GM12801 (cell line): ENCODE data around the gene C1orf53.

Experiments used
- TF ChIP-seq, protein P1 (sequence below): IDR thresholded peaks from one replicate; pipeline ENCODE4 v1.5.1; 2011; ENCODE audit warnings: control low read depth; ENCODE audit not compliant: insufficient read length; ENCODE audit errors: extremely low read depth

C1orf53 gene

DNA sequence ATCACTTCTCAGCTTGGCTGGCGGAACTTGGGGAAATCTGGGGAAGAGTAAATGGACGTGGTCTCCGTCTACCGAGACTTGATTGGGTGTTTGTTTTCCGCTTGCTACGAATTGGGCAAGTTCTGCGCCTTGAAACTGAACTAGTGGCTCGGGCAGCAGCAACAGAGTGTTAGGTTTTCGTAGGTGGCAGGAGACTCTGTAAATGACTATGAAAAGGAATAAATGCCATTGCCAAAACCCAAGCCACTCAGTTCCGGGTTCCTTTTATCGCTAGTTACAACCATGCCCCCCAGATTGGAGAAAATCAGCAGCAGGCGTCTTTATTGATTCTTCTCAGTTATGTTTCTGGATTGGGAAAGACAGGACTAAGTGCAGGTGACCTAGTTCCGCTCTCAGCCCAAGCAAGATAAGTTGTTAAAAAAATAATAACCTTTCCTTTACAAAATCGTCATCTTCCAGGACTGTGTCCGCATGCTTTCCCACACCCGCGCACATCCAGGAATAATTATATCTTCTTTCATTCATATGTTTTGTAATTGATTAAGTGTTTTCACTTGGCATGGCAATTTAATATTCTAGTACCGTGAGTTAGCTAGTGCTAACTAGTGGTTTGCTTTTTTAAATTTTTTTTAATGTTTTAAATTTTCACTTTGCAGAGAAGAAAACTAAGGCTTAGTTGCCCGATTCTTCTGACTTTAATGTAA, 18.1 kb downstream of the C1orf53 start:
- TF ChIP-seq, protein P1, sequence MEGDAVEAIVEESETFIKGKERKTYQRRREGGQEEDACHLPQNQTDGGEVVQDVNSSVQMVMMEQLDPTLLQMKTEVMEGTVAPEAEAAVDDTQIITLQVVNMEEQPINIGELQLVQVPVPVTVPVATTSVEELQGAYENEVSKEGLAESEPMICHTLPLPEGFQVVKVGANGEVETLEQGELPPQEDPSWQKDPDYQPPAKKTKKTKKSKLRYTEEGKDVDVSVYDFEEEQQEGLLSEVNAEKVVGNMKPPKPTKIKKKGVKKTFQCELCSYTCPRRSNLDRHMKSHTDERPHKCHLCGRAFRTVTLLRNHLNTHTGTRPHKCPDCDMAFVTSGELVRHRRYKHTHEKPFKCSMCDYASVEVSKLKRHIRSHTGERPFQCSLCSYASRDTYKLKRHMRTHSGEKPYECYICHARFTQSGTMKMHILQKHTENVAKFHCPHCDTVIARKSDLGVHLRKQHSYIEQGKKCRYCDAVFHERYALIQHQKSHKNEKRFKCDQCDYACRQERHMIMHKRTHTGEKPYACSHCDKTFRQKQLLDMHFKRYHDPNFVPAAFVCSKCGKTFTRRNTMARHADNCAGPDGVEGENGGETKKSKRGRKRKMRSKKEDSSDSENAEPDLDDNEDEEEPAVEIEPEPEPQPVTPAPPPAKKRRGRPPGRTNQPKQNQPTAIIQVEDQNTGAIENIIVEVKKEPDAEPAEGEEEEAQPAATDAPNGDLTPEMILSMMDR, result no peak

GRCh38 chr1:197921235-197922069, 19.0 kb downstream of the C1orf53 start:
- TF ChIP-seq, protein P1, result no peak

DNA sequence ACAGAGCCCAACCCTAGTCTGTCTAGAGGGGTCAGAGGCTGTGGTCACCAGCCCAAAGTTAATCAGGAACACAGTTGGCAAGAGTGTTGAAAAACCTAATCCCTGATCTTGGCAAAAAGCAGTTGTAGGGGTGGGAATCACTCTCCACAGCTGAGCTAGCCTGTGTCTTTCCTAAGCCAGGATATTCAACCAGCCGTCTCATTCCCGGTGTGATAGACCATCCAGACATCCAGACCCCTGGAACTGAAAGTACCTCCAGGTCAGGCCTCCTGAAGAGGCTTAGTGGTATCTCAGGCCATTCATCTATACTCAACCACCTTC, 19.6 kb downstream of the C1orf53 start:
- TF ChIP-seq, protein P1, result no peak

GRCh38 chr1:197923038-197923437, 20.6 kb downstream of the C1orf53 start:
- TF ChIP-seq, protein P1, result no peak

DNA sequence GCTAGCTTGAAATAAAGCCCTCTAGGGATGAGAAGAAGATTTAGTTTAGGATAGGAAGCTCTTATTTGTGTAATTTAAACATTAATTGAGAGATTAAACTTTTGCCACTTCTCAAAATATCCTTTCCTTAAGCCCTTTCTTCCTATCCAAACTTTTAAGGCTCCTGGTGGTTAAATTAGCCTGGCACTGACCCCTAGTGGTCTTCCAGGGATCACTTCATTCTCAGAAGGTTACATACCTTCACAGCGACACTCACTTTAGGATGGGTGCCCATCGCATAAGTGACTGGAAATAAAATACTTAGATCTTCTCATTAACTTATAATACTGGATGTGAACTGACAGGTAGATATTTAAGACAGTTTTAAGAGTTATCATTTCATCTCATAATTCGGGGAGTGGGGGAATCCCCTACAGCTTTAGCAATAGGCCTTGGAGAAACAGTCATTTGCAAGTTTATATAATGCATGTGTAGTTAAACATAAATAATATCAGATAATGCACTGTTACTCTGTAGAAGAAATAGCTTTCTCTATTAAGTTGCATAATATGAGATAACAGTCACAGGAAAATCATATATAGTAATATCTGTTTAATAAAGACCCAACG, 22.2 kb downstream of the C1orf53 start:
- TF ChIP-seq, protein P1, result no peak

GRCh38 chr1:197927908-197928665, 25.7 kb downstream of the C1orf53 start:
- TF ChIP-seq, protein P1, result no peak

DNA sequence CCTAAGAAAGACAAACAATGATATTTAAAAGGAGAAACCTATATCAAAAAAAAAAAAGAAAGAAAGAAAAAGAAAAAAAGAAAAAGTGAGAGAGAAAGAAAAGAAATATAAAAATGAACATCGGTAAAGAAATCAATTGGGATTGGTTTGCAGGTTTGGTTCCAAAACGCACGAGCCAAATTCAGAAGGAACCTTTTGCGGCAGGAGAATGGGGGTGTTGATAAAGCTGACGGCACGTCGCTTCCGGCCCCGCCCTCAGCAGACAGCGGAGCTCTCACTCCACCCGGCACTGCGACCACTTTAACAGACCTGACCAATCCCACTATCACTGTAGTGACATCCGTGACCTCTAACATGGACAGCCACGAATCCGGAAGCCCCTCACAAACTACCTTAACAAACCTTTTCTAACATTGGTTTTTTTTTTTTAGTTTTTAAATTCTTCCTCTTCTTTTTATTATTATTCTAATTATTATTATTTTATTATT, 26.5 kb downstream of the C1orf53 start:
- TF ChIP-seq, protein P1, result no peak
